PC-3 (cell line): ENCODE data around the gene DEPDC1B. TPM values are rescaled to one million over a fixed set of nuclear protein-coding genes. Genes with fewer than 3 reads are reported as not detected.

Experiments used
- ATAC-seq: fragments of 200-7000 bp; cut with Tn5 transposase; 2 replicates; pipeline ENCODE4 v1.9.1; 2020; ENCODE audit warnings: mild to moderate bottlenecking, moderate library complexity
- BruUV-seq: library from RNA; stranded (reverse); fragments of 400-500 nt; replicated peaks from 2 replicates; lab custom pipeline; 2021; lab: Mats Ljungman, UMichigan
- CTCF ChIA-PET: fragments of 300-600 bp; sonication (Branson Sonifier 250); formaldehyde crosslinking; loops from one replicate; lab custom pipeline; 2022; ENCODE audit warnings: antibody characterized with exemption; lab: Charles Lee
- POLR2A ChIA-PET: fragments of 300-600 bp; sonication (Branson Sonifier 250); formaldehyde crosslinking; loops from one replicate; lab custom pipeline; 2022; ENCODE audit warnings: antibody characterized with exemption; ENCODE audit not compliant: unreplicated experiment; lab: Charles Lee
- DNase-seq: peaks from one replicate; pipeline ENCODE4 v3.0.0-alpha.2; 2015
- H2AFZ ChIP-seq: fragments of 300-600 bp; sonication (generic); 2 replicates; pipeline ENCODE4 v1.6.0; 2016; ENCODE audit warnings: antibody characterized with exemption, low read length
- H3F3A ChIP-seq: fragments of 300-600 bp; sonication (generic); one replicate; pipeline ENCODE4 v1.6.0; 2017; ENCODE audit warnings: antibody characterized with exemption, low read length, control low read depth, mild to moderate bottlenecking; ENCODE audit not compliant: unreplicated experiment
- H3K27ac ChIP-seq: fragments of 300-600 bp; sonication (generic); 2 replicates; pipeline ENCODE4 v1.5.1; 2016; ENCODE audit warnings: mild to moderate bottlenecking, low read length
- H3K27me3 ChIP-seq: fragments of 300-600 bp; sonication (generic); 2 replicates; pipeline ENCODE4 v1.6.1; 2016; ENCODE audit warnings: low read length, mixed read lengths
- H3K36me3 ChIP-seq: fragments of 300-600 bp; sonication (generic); 2 replicates; pipeline ENCODE4 v1.6.1; 2016; ENCODE audit warnings: low read depth, mixed run types, low read length, mixed read lengths
- H3K4me1 ChIP-seq: fragments of 300-600 bp; sonication (generic); 2 replicates; pipeline ENCODE4 v1.5.1; 2016; ENCODE audit warnings: low read length; ENCODE audit not compliant: insufficient read depth
- H3K4me2 ChIP-seq: fragments of 300-600 bp; sonication (generic); 2 replicates; pipeline ENCODE4 v1.6.0; 2016; ENCODE audit warnings: low read length
- H3K4me3 ChIP-seq: fragments of 300-600 bp; sonication (generic); 2 replicates; pipeline ENCODE4 v1.5.1; 2016; ENCODE audit warnings: mild to moderate bottlenecking, low read length, mixed read lengths
- H3K79me2 ChIP-seq: fragments of 300-600 bp; sonication (generic); 2 replicates; pipeline ENCODE4 v1.6.1; 2017; ENCODE audit warnings: low read length, mixed read lengths
- H3K9ac ChIP-seq: fragments of 300-600 bp; sonication (generic); 2 replicates; pipeline ENCODE4 v1.6.0; 2016; ENCODE audit warnings: mild to moderate bottlenecking, low read length
- H3K9me2 ChIP-seq: fragments of 300-600 bp; sonication (generic); replicated peaks from 2 replicates; pipeline ENCODE4 v1.6.1; 2016; ENCODE audit warnings: mixed run types, low read length, mixed read lengths
- H3K9me3 ChIP-seq: fragments of 300-600 bp; sonication (generic); 2 replicates; pipeline ENCODE4 v1.6.1; 2016; ENCODE audit warnings: low read length, mixed read lengths
- H4K20me1 ChIP-seq: fragments of 300-600 bp; sonication (generic); 2 replicates; pipeline ENCODE4 v1.6.1; 2016; ENCODE audit warnings: low read length, mixed read lengths
- EZH2 ChIP-seq: fragments of 300-600 bp; sonication (generic); IDR thresholded peaks from one replicate; pipeline ENCODE4 v1.6.1; 2017; ENCODE audit warnings: antibody characterized with exemption, mild to moderate bottlenecking, low read length; ENCODE audit not compliant: unreplicated experiment
- EZH2phosphoT487 ChIP-seq: fragments of 300-600 bp; sonication (generic); IDR thresholded peaks from 2 replicates; pipeline ENCODE4 v1.6.1; 2018; ENCODE audit warnings: mild to moderate bottlenecking, antibody characterized with exemption, low read length, borderline replicate concordance
- intact Hi-C: fragments of 100-400 bp; cut with micrococcal nuclease; formaldehyde crosslinking; loops from 2 replicates; pipeline ENCODE4 v1.9.0; 2023
- total RNA-seq: library from RNA; depleted of rRNA; stranded (reverse); fragments of >200 nt; gene quantifications from 2 replicates; pipeline ENCODE4 v1.2.3, GENCODE V29; 2014
- TF ChIP-seq, protein P1 (sequence below): fragments of 300-600 bp; sonication (generic); conservative IDR thresholded peaks from 2 replicates; pipeline ENCODE4 v1.5.1; 2017; ENCODE audit warnings: antibody characterized with exemption, low read depth, mild to moderate bottlenecking, low read length

DEPDC1B gene
- total RNA-seq, 1 experiment from 2014 or later, result 22.7 TPM

DNA sequence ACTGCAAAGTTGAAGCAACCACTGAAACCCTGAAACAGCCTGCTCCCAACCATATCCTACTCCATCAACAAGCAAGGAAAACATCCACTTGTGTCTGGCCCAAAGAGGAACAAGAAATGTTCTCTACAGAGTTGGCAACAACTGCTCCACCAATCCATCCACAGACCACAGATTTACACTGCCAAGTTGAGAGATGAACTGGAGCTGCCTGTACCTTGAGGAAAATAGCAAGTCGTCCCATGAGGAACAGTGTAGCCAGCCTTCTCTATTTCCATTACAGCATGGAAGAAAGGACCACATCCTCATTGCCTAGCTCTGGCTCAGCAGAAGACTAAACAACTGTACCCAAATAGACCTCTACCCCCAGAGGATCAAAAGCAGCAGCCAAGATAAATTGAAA lies 60.4 kb downstream of the DEPDC1B start:
- peaks cover 24% of the 10 kb centered on the region; the same call in 1 of the 2 replicates for H3K36me3 ChIP-seq
- no TSS peak for BruUV-seq
- no peak overlapping the region for H3K4me3 ChIP-seq
- no peaks in the 10 kb centered on the region for H3K9me2 ChIP-seq
- DNase-seq (no peak), ATAC-seq (no peak)
- H3K9ac ChIP-seq, result no peak overlapping the region
- H3F3A ChIP-seq, result no peaks in the 10 kb centered on the region
- TF ChIP-seq, protein P1, sequence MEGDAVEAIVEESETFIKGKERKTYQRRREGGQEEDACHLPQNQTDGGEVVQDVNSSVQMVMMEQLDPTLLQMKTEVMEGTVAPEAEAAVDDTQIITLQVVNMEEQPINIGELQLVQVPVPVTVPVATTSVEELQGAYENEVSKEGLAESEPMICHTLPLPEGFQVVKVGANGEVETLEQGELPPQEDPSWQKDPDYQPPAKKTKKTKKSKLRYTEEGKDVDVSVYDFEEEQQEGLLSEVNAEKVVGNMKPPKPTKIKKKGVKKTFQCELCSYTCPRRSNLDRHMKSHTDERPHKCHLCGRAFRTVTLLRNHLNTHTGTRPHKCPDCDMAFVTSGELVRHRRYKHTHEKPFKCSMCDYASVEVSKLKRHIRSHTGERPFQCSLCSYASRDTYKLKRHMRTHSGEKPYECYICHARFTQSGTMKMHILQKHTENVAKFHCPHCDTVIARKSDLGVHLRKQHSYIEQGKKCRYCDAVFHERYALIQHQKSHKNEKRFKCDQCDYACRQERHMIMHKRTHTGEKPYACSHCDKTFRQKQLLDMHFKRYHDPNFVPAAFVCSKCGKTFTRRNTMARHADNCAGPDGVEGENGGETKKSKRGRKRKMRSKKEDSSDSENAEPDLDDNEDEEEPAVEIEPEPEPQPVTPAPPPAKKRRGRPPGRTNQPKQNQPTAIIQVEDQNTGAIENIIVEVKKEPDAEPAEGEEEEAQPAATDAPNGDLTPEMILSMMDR, result no peak
- TF ChIP-seq EZH2phosphoT487 (no peak), EZH2 (no peak)
- ChIA-PET POLR2A (no interaction called here), CTCF (no interaction called here)
- H3K4me2 ChIP-seq, result no peak overlapping the region
- no peaks in the 10 kb centered on the region for H4K20me1 ChIP-seq
- H3K9me3 ChIP-seq, result no peaks in the 10 kb centered on the region
- H3K27me3 ChIP-seq, result no peaks in the 10 kb centered on the region
- no peak overlapping the region for H2AFZ ChIP-seq
- intact Hi-C loops, result no loop called here
- no peaks in the 10 kb centered on the region for H3K4me1 ChIP-seq
- no peaks in the 10 kb centered on the region for H3K79me2 ChIP-seq
- H3K27ac ChIP-seq, result no peak overlapping the region

DNA sequence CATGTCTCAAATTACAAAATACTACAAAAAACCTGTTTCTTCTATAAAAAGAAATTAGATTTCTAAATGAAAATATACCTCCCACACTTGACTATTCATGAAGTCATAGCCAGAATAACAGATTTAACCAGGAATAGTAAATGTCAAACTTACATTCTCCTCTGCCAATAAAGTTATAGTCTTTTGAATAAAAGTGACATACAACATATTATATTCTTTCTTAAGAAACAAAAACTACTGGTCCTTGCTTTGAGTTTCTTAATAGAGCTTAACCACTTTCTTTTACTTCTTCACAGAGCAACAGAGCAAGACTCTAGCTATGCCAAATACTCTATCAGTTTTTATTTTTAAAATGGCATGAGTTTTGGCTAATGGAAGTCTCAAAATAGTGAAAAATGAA lies 61.7 kb downstream of the DEPDC1B start:
- BruUV-seq, result no TSS peak
- Histone ChIP-seq H3K4me1 (no peaks in the 10 kb centered on the region), H3K9me3 (no peaks in the 10 kb centered on the region), H4K20me1 (no peaks in the 10 kb centered on the region), H3K4me3 (no peak overlapping the region), H3K9me2 (no peaks in the 10 kb centered on the region), H3F3A (no peaks in the 10 kb centered on the region), H3K79me2 (no peaks in the 10 kb centered on the region), H2AFZ (no peak overlapping the region), H3K27me3 (no peaks in the 10 kb centered on the region), H3K4me2 (no peak overlapping the region), H3K9ac (no peak overlapping the region), H3K27ac (no peak overlapping the region), H3K36me3 (peaks cover 21% of the 10 kb centered on the region; the same call in 1 of the 2 replicates)
- intact Hi-C loops, result no loop called here
- DNase-seq (no peak), ATAC-seq (no peak)
- ChIA-PET POLR2A (no interaction called here), CTCF (no interaction called here)
- no peak for TF ChIP-seq EZH2phosphoT487
- TF ChIP-seq EZH2, result no peak
- TF ChIP-seq, protein P1, result no peak

DNA sequence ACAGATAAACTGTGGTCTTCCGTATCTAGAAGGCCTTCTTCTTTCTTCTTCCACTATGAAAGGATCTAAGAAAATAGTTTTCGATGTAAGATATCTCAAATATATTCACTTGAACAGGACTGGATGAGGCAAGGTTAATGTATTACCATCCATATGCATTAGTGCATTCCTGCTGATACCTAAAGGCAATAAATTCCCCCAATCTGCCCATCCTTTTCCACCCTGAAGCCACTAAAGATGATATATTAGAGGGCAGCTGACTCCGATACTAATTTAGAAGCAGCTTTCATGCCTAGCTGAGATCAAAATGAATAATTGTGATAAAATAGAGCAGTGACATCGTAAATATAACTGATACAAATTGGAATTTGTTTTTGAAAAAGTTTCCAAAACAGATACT lies 63.3 kb downstream of the DEPDC1B start:
- no peak for DNase-seq
- H3K36me3 ChIP-seq, result peaks cover 8% of the 10 kb centered on the region; the same call in 1 of the 2 replicates
- TF ChIP-seq EZH2phosphoT487, result no peak
- TF ChIP-seq, protein P1, result no peak
- no peak for TF ChIP-seq EZH2
- H3K9me3 ChIP-seq, result no peaks in the 10 kb centered on the region
- H3K4me2 ChIP-seq, result no peak overlapping the region
- H3K9me2 ChIP-seq, result no peaks in the 10 kb centered on the region
- no peak for ATAC-seq
- H3K4me1 ChIP-seq, result no peaks in the 10 kb centered on the region
- BruUV-seq, result no TSS peak
- no peak overlapping the region for H2AFZ ChIP-seq
- no peak overlapping the region for H3K9ac ChIP-seq
- H3K79me2 ChIP-seq, result no peaks in the 10 kb centered on the region
- H4K20me1 ChIP-seq, result no peaks in the 10 kb centered on the region
- ChIA-PET CTCF (no interaction called here), POLR2A (no interaction called here)
- H3K27me3 ChIP-seq, result no peaks in the 10 kb centered on the region
- intact Hi-C loops, result no loop called here
- H3F3A ChIP-seq, result no peaks in the 10 kb centered on the region
- H3K4me3 ChIP-seq, result no peak overlapping the region
- no peak overlapping the region for H3K27ac ChIP-seq
